HG03196 (cell line): Measurements from ENCODE around the gene ARL17B.
"Not testable (repeated sequence)": the region's sequence is repeated elsewhere in the genome, so short reads cannot be mapped to it uniquely, and the experiment has no call there.

Experiments used
- ATAC-seq: cut with Tn5 transposase; IDR thresholded peaks from one replicate; pipeline ENCODE4 v1.9.1; 2021; ENCODE audit not compliant: unreplicated experiment

Gene ARL17B

DNA sequence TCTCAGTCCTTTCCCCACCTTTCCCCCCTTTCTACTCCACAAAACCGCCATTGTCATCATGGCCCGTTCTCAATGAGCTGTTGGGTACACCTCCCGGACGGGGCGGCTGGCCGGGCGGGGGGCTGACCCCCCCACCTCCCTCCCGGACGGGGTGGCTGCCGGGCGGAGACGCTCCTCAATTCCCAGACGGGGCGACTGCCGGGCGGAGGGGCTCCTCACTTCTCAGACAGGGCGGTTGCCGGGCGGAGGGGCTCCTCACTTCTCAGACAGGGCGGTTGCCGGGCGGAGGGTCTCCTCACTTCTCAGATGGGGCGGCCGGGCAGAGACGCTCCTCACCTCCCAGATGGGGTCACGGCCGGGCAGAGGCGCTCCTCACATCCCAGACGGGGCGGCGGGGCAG, 108.8 kb downstream of the ARL17B start:
- not testable (repeated sequence) for ATAC-seq

GRCh38 chr17:46249153-46249552, 112.4 kb downstream of the ARL17B start:
- ATAC-seq: not testable (repeated sequence)

DNA sequence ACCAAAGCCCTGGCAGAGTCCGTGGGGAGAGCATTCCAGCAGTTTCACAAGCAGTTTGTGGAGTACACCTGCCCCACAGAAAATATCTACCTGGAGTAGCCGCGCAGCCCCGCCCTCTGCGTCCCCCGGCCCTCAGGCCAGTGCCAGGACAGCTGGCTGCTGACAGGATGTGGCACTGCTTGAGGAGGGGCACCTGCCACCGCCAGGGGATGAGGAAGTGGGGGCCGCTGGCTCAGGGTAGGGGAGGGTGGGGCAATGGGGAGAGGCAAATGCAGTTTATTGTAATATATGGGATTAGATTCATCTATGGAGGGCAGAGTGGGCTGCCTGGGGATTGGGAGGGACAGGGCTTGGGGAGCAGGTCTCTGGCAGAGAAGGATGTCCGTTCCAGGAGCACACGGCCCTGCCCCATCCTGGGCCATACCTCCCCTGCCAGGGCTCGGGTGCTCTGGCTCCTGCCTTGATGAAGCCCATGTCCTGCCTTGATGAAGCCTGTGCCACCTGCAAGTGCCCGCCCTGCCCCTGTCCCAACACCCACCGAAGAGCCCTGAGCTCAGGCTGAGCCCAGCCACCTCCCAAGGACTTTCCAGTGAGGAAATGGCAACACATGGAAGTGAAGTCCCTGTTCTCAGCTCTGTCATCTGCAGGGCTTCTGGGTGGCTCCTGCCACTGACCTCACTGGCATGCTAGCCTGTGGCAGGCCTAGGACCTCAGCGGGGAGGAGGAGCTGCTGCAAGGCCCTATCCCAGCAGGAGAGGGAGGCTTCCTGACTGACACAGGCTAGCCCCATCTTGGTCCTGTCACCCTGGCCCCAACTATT, 116.4 kb downstream of the ARL17B start:
- not testable (repeated sequence) for ATAC-seq

DNA sequence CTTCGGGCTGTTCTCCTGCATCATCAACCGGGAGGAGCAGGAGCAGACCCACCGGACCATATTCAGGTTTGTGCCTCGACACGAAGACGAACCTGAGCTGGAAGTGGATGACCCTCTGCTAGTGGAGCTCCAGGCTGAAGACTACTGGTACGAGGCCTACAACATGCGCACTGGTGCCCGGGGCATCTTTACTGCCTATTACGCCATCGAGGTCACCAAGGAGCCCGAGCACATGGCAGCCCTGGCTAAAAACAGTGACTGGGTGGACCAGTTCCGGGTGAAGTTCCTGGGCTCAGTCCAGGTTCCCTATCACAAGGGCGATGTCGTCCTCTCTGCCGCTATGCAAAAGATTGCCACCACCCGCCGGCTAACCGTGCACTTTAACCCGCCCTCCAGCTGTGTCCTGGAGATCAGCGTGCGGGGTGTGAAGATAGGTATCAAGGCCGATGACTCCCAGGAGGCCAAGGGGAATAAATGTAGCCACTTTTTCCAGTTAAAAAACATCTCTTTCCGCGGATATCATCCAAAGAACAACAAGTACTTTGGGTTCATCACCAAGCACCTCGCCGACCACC, 117.1 kb downstream of the ARL17B start:
- not testable (repeated sequence) for ATAC-seq

DNA sequence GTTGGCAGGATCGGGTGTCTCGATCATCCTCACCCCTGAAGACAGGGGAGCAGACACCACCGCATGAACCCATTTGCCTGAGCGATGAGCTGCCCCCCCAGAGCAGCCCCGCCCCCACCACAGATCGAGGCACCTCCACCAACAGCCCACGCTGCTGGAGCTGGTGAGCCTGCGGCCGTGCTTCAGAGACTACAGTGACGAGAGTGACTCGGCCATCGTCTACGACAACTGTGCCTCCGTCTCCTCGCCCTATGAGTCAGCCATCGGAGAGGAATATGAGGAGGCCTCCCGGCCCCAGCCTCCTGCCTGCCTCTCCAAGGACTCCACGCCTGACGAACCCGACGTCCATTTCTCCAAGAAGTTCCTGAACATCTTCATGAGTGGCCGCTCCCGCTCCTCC, 117.6 kb downstream of the ARL17B start:
- ATAC-seq: not testable (repeated sequence)

GRCh38 chr17:46243505-46243904, 118.1 kb downstream of the ARL17B start:
- not testable (repeated sequence) for ATAC-seq

DNA sequence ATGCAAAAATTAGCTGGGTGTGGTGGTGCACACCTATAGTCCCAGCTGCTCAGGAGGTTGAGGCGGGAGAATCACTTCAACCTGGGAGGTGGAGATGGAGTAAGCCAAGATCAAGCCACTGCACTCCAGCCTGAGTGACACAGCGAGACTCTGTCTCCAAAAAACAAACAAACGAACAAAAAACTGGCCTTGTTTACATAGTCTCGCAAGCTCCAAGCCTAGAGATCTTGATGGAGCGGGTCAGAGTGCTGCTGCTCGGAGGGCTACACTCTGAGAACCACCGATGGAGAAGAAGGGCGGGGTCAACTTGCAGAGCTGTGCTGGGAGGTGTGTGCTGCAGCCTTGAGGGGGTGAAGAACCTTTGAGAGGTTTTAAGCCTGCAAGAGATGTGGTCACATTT, 130.2 kb downstream of the ARL17B start:
- ATAC-seq: not testable (repeated sequence)

GRCh38 chr17:46225274-46225794, 136.2 kb downstream of the ARL17B start:
- ATAC-seq: peak; percentile 95

- peak; percentile 43 for ATAC-seq
Observed at GRCh38 chr17:46224864-46225263, 136.7 kb downstream of the ARL17B start.
